CD4-positive, alpha-beta T cell (primary cell): ENCODE results near the gene WNT2B. TPM values are rescaled to one million over a fixed set of nuclear protein-coding genes. Genes with fewer than 3 reads are reported as not detected.
"Not testable (repeated sequence)": the region's sequence is repeated elsewhere in the genome, so short reads cannot be mapped to it uniquely, and the experiment has no call there.

Experiments
- ATAC-seq: fragments of 200-7000 bp; cut with Tn5 transposase; one replicate; pipeline ENCODE4 v1.10.0; 2022; ENCODE audit warnings: mild to moderate bottlenecking; ENCODE audit not compliant: poor library complexity
- CTCF ChIA-PET: fragments of 350-600 bp; sonication (Branson Sonifier 250); formaldehyde crosslinking; loops from one replicate; lab custom pipeline; 2021; ENCODE audit warnings: antibody characterized with exemption, inconsistent platforms; lab: Charles Lee
- POLR2A ChIA-PET: fragments of 350-600 bp; sonication (Branson Sonifier 250); formaldehyde crosslinking; loops from one replicate; lab custom pipeline; 2021; ENCODE audit warnings: antibody characterized with exemption, inconsistent platforms; lab: Charles Lee
- DNase-seq, 14 experiments: peaks; one replicate each; pipeline ENCODE4 v3.0.0-alpha.2; 2013 to 2020; ENCODE audit warnings: mixed read lengths in 2 of 14
- H3K27ac ChIP-seq, 2 donors: one replicate each; pipeline versions ENCODE4 v1.5.1 to v1.7.0; 2013; ENCODE audit warnings: low read length in 2 of 2, low read depth in 1 of 2, mild to moderate bottlenecking in 1 of 2
- H3K27me3 ChIP-seq, 2 experiments: 1 replicate in 1 of 2; 2 replicates in 1 of 2; pipeline versions ENCODE4 v1.6.1 to v1.7.0; 2013; ENCODE audit warnings: low read length in 2 of 2, control low read depth in 1 of 2, mild to moderate bottlenecking in 1 of 2, moderate library complexity in 1 of 2; ENCODE audit not compliant: insufficient read depth in 2 of 2, control insufficient read depth in 1 of 2
- H3K36me3 ChIP-seq: one replicate; pipeline ENCODE4 v1.6.1; 2013; ENCODE audit warnings: low read length, control low read depth; ENCODE audit not compliant: insufficient read depth
- H3K4me1 ChIP-seq: one replicate; pipeline ENCODE4 v1.6.1; 2013; ENCODE audit warnings: low read length, control low read depth; ENCODE audit not compliant: insufficient read depth
- H3K4me3 ChIP-seq: one replicate; pipeline ENCODE4 v1.5.1; 2013; ENCODE audit warnings: mild to moderate bottlenecking, low read length, moderate library complexity
- H3K9me3 ChIP-seq, 2 experiments: 1 replicate in 1 of 2; 2 replicates in 1 of 2; pipeline versions ENCODE4 v1.6.1 to v1.7.0; 2013; ENCODE audit warnings: low read length in 2 of 2, mild to moderate bottlenecking in 2 of 2, control low read depth in 1 of 2, moderate library complexity in 1 of 2; ENCODE audit not compliant: control insufficient read depth in 1 of 2, insufficient read depth in 1 of 2
- H3K27ac Mint-ChIP-seq: one replicate; pipeline ENCODE4 v1.8.0; 2020; ENCODE audit warnings: mixed read lengths
- H3K27me3 Mint-ChIP-seq: one replicate; pipeline ENCODE4 v1.8.0; 2021; ENCODE audit warnings: mixed read lengths
- H3K36me3 Mint-ChIP-seq: one replicate; pipeline ENCODE4 v1.8.0; 2021; ENCODE audit warnings: low read depth, mixed read lengths
- H3K4me1 Mint-ChIP-seq: one replicate; pipeline ENCODE4 v1.8.0; 2021; ENCODE audit warnings: low read depth, mixed read lengths
- H3K4me3 Mint-ChIP-seq: one replicate; pipeline ENCODE4 v1.8.0; 2020; ENCODE audit warnings: mild to moderate bottlenecking, mixed read lengths
- H3K9me3 Mint-ChIP-seq: one replicate; pipeline ENCODE4 v1.8.0; 2020; ENCODE audit warnings: mixed read lengths
- CTCF ChIP-seq: fragments of 200-600 bp; IDR thresholded peaks from one replicate; pipeline ENCODE4 v1.8.0; 2022; ENCODE audit warnings: antibody characterized with exemption, mild to moderate bottlenecking
- intact Hi-C, 2 experiments: fragments of 100-400 bp; cut with DNase I in 1 of 2; cut with micrococcal nuclease in 1 of 2; formaldehyde crosslinking; loops; one replicate each; pipeline versions ENCODE4 v1.15.1 to v1.9.0; 2023 to 2025; cut with DNase I, micrococcal nuclease
- total RNA-seq, 174 experiments: library from RNA in 2 of 174; stranded (reverse) in 2 of 174; gene quantifications; one replicate each; pipeline ENCODE4 v1.2.3 and lab custom pipeline; 2021 to 2026

WNT2B gene
- total RNA-seq, 2 experiments from 2014 or later, result 0.33 to 0.67 TPM

- Mint-ChIP-seq H3K27me3 (peaks cover 39% of the 10 kb centered on the region), H3K4me1 (peaks cover 16% of the 10 kb centered on the region), H3K36me3 (no peaks in the 10 kb centered on the region), H3K9me3 (no peaks in the 10 kb centered on the region), H3K27ac (no peak overlapping the region), H3K4me3 (peak overlapping the region; percentile 81)
- TF ChIP-seq CTCF, result peak; percentile 77
- DNase-seq (peak; percentile 72 to 93 (median 80)), ATAC-seq (peak; percentile 92)
- Histone ChIP-seq H3K27ac (no peak overlapping the region), H3K36me3 (no peaks in the 10 kb centered on the region), H3K27me3 (peaks cover 5 to 6% of the 10 kb centered on the region in 2 experiments), H3K4me1 (peaks cover 9% of the 10 kb centered on the region), H3K9me3 (no peaks in the 10 kb centered on the region), H3K4me3 (peak overlapping the region; percentile 49)
- intact Hi-C loops, result loop anchor here (1.0 kb wide), 2 partner anchors 75 to 76 kb away; no protein-coding TSS in a partner anchor
- ChIA-PET CTCF (interaction anchor here (0.5 to 4.8 kb wide), 13 partner anchors 9 to 607 kb away, joined by 3 to 60 read pairs (median 4); partner anchors contain the start of gene LRIG2), POLR2A (interaction anchor here (1.3 kb wide), 1 partner anchor 75 kb away, joined by 10 read pairs; no protein-coding TSS in a partner anchor)
These were observed 42.6 kb upstream of the WNT2B start for GRCh38 chr1:112466078-112466660.

GRCh38 chr1:112470324-112470723, 38.4 kb upstream of the WNT2B start:
- POLR2A ChIA-PET, CTCF ChIA-PET: not testable (repeated sequence)
- peaks cover 63% of the 10 kb centered on the region for H3K27me3 Mint-ChIP-seq

GRCh38 chr1:112470966-112471365, 37.8 kb upstream of the WNT2B start:
- no peak for TF ChIP-seq CTCF
- peaks cover 5% of the 10 kb centered on the region for H3K4me1 ChIP-seq
- H3K4me3 ChIP-seq, result no peak overlapping the region
- H3K9me3 ChIP-seq, result peaks cover 0 to 3% of the 10 kb centered on the region in 2 experiments
- peaks cover 10 to 26% of the 10 kb centered on the region in 2 experiments for H3K27me3 ChIP-seq
- peaks cover 2% of the 10 kb centered on the region for H3K9me3 Mint-ChIP-seq
- H3K4me3 Mint-ChIP-seq, result no peak overlapping the region
- intact Hi-C loops, result no loop called here
- ATAC-seq, result no peak
- H3K27ac ChIP-seq, result no peak overlapping the region
- peaks cover 11% of the 10 kb centered on the region for H3K4me1 Mint-ChIP-seq
- peaks cover 69% of the 10 kb centered on the region for H3K27me3 Mint-ChIP-seq
- H3K36me3 Mint-ChIP-seq, result no peaks in the 10 kb centered on the region
- no peaks in the 10 kb centered on the region for H3K36me3 ChIP-seq
- H3K27ac Mint-ChIP-seq, result no peak overlapping the region
- ChIA-PET CTCF (no interaction called here), POLR2A (no interaction called here)
- peak in 2 of 14 experiments; percentile 19 to 40 for DNase-seq

More at GRCh38 chr1:112470324-112470723, 38.4 kb upstream of the WNT2B start:
- H3K27ac Mint-ChIP-seq, H3K27ac ChIP-seq, H3K4me3 Mint-ChIP-seq, H3K4me1 ChIP-seq, H3K4me3 ChIP-seq, ATAC-seq, H3K9me3 ChIP-seq, H3K36me3 ChIP-seq, intact Hi-C loops, H3K36me3 Mint-ChIP-seq, H3K9me3 Mint-ChIP-seq: not testable (repeated sequence)
- peaks cover 10 to 26% of the 10 kb centered on the region in 2 experiments for H3K27me3 ChIP-seq
- H3K4me1 Mint-ChIP-seq, result peaks cover 16% of the 10 kb centered on the region
- DNase-seq, result peak in 1 of 14 experiments; percentile 5
